HL-60 (cell line): ENCODE data around the gene SLC38A9.

Experiments used
- POLR2AphosphoS5 ChIP-seq: IDR thresholded peaks from 2 replicates; pipeline ENCODE4 v1.6.1; 2012; ENCODE audit warnings: low read depth
- TF ChIP-seq, protein P1 (sequence below): IDR thresholded peaks from one replicate; pipeline ENCODE4 v1.5.1; 2011; ENCODE audit warnings: low read length, control low read depth, inconsistent platforms; ENCODE audit not compliant: insufficient read depth

DNA sequence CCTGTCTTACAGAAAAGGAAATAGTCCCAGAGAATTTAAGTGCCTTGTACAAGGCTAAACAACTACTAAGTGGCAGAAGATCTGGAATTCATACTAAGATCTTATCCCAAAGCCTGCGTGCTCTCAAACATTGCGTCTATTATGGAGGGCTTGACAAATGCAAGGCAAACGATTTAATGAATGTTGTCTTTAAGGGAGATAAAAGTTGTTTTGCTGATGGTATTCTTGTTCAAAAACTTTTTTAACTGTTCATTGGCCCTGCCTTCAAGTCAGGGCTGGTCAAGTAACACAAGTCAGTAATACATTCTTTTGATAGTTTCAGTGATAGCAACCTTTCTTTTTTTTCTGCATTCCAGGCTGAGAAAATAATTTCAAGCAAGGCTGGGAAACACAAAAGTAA is 1.7 kb upstream of the SLC38A9 start:
- TF ChIP-seq, protein P1, sequence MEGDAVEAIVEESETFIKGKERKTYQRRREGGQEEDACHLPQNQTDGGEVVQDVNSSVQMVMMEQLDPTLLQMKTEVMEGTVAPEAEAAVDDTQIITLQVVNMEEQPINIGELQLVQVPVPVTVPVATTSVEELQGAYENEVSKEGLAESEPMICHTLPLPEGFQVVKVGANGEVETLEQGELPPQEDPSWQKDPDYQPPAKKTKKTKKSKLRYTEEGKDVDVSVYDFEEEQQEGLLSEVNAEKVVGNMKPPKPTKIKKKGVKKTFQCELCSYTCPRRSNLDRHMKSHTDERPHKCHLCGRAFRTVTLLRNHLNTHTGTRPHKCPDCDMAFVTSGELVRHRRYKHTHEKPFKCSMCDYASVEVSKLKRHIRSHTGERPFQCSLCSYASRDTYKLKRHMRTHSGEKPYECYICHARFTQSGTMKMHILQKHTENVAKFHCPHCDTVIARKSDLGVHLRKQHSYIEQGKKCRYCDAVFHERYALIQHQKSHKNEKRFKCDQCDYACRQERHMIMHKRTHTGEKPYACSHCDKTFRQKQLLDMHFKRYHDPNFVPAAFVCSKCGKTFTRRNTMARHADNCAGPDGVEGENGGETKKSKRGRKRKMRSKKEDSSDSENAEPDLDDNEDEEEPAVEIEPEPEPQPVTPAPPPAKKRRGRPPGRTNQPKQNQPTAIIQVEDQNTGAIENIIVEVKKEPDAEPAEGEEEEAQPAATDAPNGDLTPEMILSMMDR = no peak
- no peak for TF ChIP-seq POLR2AphosphoS5
